ENCODE data around the gene SUN2.

SUN2 gene

DNA sequence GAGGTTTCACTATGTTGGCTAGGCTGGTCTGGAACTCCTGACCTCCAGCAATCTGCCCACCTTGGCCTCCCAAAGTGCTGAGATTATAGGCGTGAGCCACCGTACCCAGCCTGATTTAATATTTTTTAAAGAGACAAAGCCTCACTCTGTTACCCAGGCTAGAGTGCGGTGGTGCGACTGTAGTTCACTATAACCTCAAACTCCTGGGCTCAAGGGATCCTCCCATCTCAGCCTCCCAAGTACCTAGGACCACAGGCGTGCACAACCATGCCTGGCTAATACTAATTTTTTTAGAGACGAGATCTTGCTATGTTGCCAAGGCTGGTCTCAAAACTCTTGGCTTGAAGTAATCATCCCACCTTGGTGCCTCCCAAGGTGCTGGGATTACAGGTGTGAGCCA lies 36.6 kb downstream of the SUN2 start (continued):
- TF ChIP-seq, protein P1, sequence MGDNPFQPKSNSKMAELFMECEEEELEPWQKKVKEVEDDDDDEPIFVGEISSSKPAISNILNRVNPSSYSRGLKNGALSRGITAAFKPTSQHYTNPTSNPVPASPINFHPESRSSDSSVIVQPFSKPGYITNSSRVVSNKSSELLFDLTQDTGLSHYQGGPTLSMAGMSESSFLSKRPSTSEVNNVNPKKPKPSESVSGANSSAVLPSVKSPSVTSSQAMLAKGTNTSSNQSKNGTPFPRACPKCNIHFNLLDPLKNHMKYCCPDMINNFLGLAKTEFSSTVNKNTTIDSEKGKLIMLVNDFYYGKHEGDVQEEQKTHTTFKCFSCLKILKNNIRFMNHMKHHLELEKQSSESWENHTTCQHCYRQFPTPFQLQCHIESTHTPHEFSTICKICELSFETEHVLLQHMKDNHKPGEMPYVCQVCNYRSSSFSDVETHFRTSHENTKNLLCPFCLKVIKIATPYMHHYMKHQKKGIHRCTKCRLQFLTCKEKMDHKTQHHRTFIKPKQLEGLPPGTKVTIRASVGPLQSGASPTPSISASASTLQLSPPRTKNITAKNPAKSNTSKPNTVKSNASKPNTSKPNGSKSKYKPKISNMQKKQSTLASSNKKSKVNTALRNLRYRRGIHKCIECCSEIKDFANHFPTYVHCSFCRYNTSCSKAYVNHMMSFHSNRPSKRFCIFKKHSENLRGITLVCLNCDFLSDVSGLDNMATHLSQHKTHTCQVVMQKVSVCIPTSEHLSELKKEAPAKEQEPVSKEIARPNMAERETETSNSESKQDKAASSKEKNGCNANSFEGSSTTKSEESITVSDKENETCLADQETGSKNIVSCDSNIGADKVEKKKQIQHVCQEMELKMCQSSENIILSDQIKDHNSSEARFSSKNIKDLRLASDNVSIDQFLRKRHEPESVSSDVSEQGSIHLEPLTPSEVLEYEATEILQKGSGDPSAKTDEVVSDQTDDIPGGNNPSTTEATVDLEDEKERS (tag by site-specific recombination; IDR thresholded peaks at IDR 0.05): no peak
- TF ChIP-seq ZNF184 (tag by site-specific recombination; IDR thresholded peaks at IDR 0.05): no peak

GRCh38 chr22:38718414-38718813 lies 37.4 kb downstream of the SUN2 start:
- Histone ChIP-seq H3K9me3 (ENCODE audit: control insufficient read depth, insufficient read depth, low read depth, low read length) (no peaks in the 10 kb centered on the region), H3K36me3 (ENCODE audit: control insufficient read depth in 2 of 2, insufficient read depth in 1 of 2, low read length in 2 of 2) (peaks cover 26 to 74% of the 10 kb centered on the region in 2 experiments), H3K4me1 (ENCODE audit: control insufficient read depth, insufficient read depth, low read length) (peaks cover 12% of the 10 kb centered on the region), H3K27ac (ENCODE audit: extremely low read depth, low read depth, low read length) (peak overlapping the region; percentile 34; the same call in 1 of the 2 replicates), H3K4me3 (ENCODE audit: low read depth, low read length) (no peak overlapping the region)
- ChIA-PET CTCF (interaction anchor here (0.6 to 2.7 kb wide), 12 partner anchors 9 to 666 kb away, joined by 3 to 19 read pairs (median 4); partner anchors contain the start of genes GTPBP1 and TOMM22), POLR2A (interaction anchor here (1.1 to 2.0 kb wide), 4 partner anchors 11 to 37 kb away, joined by 4 to 12 read pairs (median 4); partner anchors contain the start of gene GTPBP1)
- TF ChIP-seq, protein P2, sequence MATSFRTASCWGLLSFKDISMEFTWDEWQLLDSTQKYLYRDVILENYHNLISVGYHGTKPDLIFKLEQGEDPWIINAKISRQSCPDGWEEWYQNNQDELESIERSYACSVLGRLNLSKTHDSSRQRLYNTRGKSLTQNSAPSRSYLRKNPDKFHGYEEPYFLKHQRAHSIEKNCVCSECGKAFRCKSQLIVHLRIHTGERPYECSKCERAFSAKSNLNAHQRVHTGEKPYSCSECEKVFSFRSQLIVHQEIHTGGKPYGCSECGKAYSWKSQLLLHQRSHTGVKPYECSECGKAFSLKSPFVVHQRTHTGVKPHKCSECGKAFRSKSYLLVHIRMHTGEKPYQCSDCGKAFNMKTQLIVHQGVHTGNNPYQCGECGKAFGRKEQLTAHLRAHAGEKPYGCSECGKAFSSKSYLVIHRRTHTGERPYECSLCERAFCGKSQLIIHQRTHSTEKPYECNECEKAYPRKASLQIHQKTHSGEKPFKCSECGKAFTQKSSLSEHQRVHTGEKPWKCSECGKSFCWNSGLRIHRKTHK (tag by site-specific recombination; IDR thresholded peaks at IDR 0.05): no peak
- TF ChIP-seq ZNF341 (tag by site-specific recombination; IDR thresholded peaks at IDR 0.05; ENCODE audit: low read depth) (peak; percentile 26; the same call in 1 of the 2 replicates), REPIN1 (tag by site-specific recombination; IDR thresholded peaks at IDR 0.05; ENCODE audit: low read depth) (no peak), SP7 (tag by site-specific recombination; IDR thresholded peaks at IDR 0.05) (peak; percentile 45; the same call in 1 of the 2 replicates), ZNF530 (tag by site-specific recombination; IDR thresholded peaks at IDR 0.05; ENCODE audit: low read depth) (peak; percentile 99), GLIS1 (tag by site-specific recombination; IDR thresholded peaks at IDR 0.05) (no peak), ZNF366 (tag by site-specific recombination; conservative IDR thresholded peaks at IDR 0.05) (peak; percentile 39; the same call in 1 of the 2 replicates), ZNF623 (tag by site-specific recombination; IDR thresholded peaks at IDR 0.05) (no peak), PRDM1 (tag by site-specific recombination; IDR thresholded peaks at IDR 0.05) (peak; percentile 70; the same call in 1 of the 2 replicates), ZNF600 (tag by site-specific recombination; IDR thresholded peaks at IDR 0.05) (peak; percentile 70; the same call in 1 of the 2 replicates), REST (tag by site-specific recombination; IDR thresholded peaks at IDR 0.05) (no peak), ZFHX2 (tag by site-specific recombination; conservative IDR thresholded peaks at IDR 0.05) (peak; percentile 73), EGR2 (tag by site-specific recombination; IDR thresholded peaks at IDR 0.05; ENCODE audit: low read depth) (peak; percentile 74; the same call in 1 of the 2 replicates), KLF16 (tag by site-specific recombination; IDR thresholded peaks at IDR 0.05) (0 out of 2 replicates have a peak, but pooled peaks have one; percentile 12), ZBTB11 (tag by site-specific recombination; conservative IDR thresholded peaks at IDR 0.05; ENCODE audit: low read depth) (no peak)
- TF ChIP-seq, protein P3, sequence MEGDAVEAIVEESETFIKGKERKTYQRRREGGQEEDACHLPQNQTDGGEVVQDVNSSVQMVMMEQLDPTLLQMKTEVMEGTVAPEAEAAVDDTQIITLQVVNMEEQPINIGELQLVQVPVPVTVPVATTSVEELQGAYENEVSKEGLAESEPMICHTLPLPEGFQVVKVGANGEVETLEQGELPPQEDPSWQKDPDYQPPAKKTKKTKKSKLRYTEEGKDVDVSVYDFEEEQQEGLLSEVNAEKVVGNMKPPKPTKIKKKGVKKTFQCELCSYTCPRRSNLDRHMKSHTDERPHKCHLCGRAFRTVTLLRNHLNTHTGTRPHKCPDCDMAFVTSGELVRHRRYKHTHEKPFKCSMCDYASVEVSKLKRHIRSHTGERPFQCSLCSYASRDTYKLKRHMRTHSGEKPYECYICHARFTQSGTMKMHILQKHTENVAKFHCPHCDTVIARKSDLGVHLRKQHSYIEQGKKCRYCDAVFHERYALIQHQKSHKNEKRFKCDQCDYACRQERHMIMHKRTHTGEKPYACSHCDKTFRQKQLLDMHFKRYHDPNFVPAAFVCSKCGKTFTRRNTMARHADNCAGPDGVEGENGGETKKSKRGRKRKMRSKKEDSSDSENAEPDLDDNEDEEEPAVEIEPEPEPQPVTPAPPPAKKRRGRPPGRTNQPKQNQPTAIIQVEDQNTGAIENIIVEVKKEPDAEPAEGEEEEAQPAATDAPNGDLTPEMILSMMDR (tag by site-specific recombination; IDR thresholded peaks at IDR 0.05): peak; percentile 58

Data from HEK293 (cell line).